PC-3 (cell line): Measurements from ENCODE around the gene SETBP1. TPM values are rescaled to one million over a fixed set of nuclear protein-coding genes. Genes with fewer than 3 reads are reported as not detected.
A peak's percentile ranks its signal among the peaks of the same experiment; 100 is the strongest.

Experiments
- ATAC-seq: fragments of 200-7000 bp; cut with Tn5 transposase; 2 replicates; pipeline ENCODE4 v1.9.1; 2020; ENCODE audit warnings: mild to moderate bottlenecking, moderate library complexity
- BruUV-seq: library from RNA; stranded (reverse); fragments of 400-500 nt; replicated peaks from 2 replicates; lab custom pipeline; 2021; lab: Mats Ljungman, UMichigan
- CTCF ChIA-PET: fragments of 300-600 bp; sonication (Branson Sonifier 250); formaldehyde crosslinking; loops from one replicate; lab custom pipeline; 2022; ENCODE audit warnings: antibody characterized with exemption; lab: Charles Lee
- POLR2A ChIA-PET: fragments of 300-600 bp; sonication (Branson Sonifier 250); formaldehyde crosslinking; loops from one replicate; lab custom pipeline; 2022; ENCODE audit warnings: antibody characterized with exemption; ENCODE audit not compliant: unreplicated experiment; lab: Charles Lee
- DNase-seq: peaks from one replicate; pipeline ENCODE4 v3.0.0-alpha.2; 2015
- H2AFZ ChIP-seq: fragments of 300-600 bp; sonication (generic); 2 replicates; pipeline ENCODE4 v1.6.0; 2016; ENCODE audit warnings: antibody characterized with exemption, low read length
- H3F3A ChIP-seq: fragments of 300-600 bp; sonication (generic); one replicate; pipeline ENCODE4 v1.6.0; 2017; ENCODE audit warnings: antibody characterized with exemption, low read length, control low read depth, mild to moderate bottlenecking; ENCODE audit not compliant: unreplicated experiment
- H3K27ac ChIP-seq: fragments of 300-600 bp; sonication (generic); 2 replicates; pipeline ENCODE4 v1.5.1; 2016; ENCODE audit warnings: mild to moderate bottlenecking, low read length
- H3K27me3 ChIP-seq: fragments of 300-600 bp; sonication (generic); 2 replicates; pipeline ENCODE4 v1.6.1; 2016; ENCODE audit warnings: low read length, mixed read lengths
- H3K36me3 ChIP-seq: fragments of 300-600 bp; sonication (generic); 2 replicates; pipeline ENCODE4 v1.6.1; 2016; ENCODE audit warnings: low read depth, mixed run types, low read length, mixed read lengths
- H3K4me1 ChIP-seq: fragments of 300-600 bp; sonication (generic); 2 replicates; pipeline ENCODE4 v1.5.1; 2016; ENCODE audit warnings: low read length; ENCODE audit not compliant: insufficient read depth
- H3K4me2 ChIP-seq: fragments of 300-600 bp; sonication (generic); 2 replicates; pipeline ENCODE4 v1.6.0; 2016; ENCODE audit warnings: low read length
- H3K4me3 ChIP-seq: fragments of 300-600 bp; sonication (generic); 2 replicates; pipeline ENCODE4 v1.5.1; 2016; ENCODE audit warnings: mild to moderate bottlenecking, low read length, mixed read lengths
- H3K79me2 ChIP-seq: fragments of 300-600 bp; sonication (generic); 2 replicates; pipeline ENCODE4 v1.6.1; 2017; ENCODE audit warnings: low read length, mixed read lengths
- H3K9ac ChIP-seq: fragments of 300-600 bp; sonication (generic); 2 replicates; pipeline ENCODE4 v1.6.0; 2016; ENCODE audit warnings: mild to moderate bottlenecking, low read length
- H3K9me2 ChIP-seq: fragments of 300-600 bp; sonication (generic); replicated peaks from 2 replicates; pipeline ENCODE4 v1.6.1; 2016; ENCODE audit warnings: mixed run types, low read length, mixed read lengths
- H3K9me3 ChIP-seq: fragments of 300-600 bp; sonication (generic); 2 replicates; pipeline ENCODE4 v1.6.1; 2016; ENCODE audit warnings: low read length, mixed read lengths
- H4K20me1 ChIP-seq: fragments of 300-600 bp; sonication (generic); 2 replicates; pipeline ENCODE4 v1.6.1; 2016; ENCODE audit warnings: low read length, mixed read lengths
- EZH2 ChIP-seq: fragments of 300-600 bp; sonication (generic); IDR thresholded peaks from one replicate; pipeline ENCODE4 v1.6.1; 2017; ENCODE audit warnings: antibody characterized with exemption, mild to moderate bottlenecking, low read length; ENCODE audit not compliant: unreplicated experiment
- EZH2phosphoT487 ChIP-seq: fragments of 300-600 bp; sonication (generic); IDR thresholded peaks from 2 replicates; pipeline ENCODE4 v1.6.1; 2018; ENCODE audit warnings: mild to moderate bottlenecking, antibody characterized with exemption, low read length, borderline replicate concordance
- intact Hi-C: fragments of 100-400 bp; cut with micrococcal nuclease; formaldehyde crosslinking; loops from 2 replicates; pipeline ENCODE4 v1.9.0; 2023
- total RNA-seq: library from RNA; depleted of rRNA; stranded (reverse); fragments of >200 nt; gene quantifications from 2 replicates; pipeline ENCODE4 v1.2.3, GENCODE V29; 2014
- TF ChIP-seq, protein P1 (sequence below): fragments of 300-600 bp; sonication (generic); conservative IDR thresholded peaks from 2 replicates; pipeline ENCODE4 v1.5.1; 2017; ENCODE audit warnings: antibody characterized with exemption, low read depth, mild to moderate bottlenecking, low read length

The SETBP1 gene
- total RNA-seq, 1 experiment from 2014 or later = 2.3 TPM

DNA sequence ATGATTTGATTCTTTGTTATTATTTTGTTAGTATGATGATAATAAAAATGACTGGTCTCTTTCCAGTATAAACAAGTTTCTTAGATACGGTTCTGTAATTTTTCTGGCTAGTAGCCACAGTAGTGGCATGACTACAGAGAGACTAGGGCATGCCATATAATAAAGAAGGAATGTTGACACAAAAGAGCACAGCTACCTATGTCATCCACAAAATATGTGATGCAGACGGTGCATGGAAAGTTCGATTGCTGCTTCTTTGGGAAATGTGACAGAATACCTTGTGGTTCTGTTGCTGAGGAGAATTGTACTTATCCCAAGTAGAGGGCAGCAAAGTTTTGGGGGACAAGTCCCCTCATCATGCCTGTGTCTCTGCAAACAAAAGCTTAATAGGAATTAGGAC, 26.1 kb upstream of the SETBP1 start:
- ATAC-seq = peak; percentile 91
- no TSS peak for BruUV-seq
- no peak overlapping the region for H2AFZ ChIP-seq
- H3K79me2 ChIP-seq = no peaks in the 10 kb centered on the region
- H3K27me3 ChIP-seq = no peaks in the 10 kb centered on the region
- POLR2A ChIA-PET = no interaction called here
- peak overlapping the region; percentile 62 for H3K4me2 ChIP-seq
- peaks cover 29% of the 10 kb centered on the region for H3K4me1 ChIP-seq
- TF ChIP-seq EZH2 (no peak), EZH2phosphoT487 (no peak)
- TF ChIP-seq, protein P1, sequence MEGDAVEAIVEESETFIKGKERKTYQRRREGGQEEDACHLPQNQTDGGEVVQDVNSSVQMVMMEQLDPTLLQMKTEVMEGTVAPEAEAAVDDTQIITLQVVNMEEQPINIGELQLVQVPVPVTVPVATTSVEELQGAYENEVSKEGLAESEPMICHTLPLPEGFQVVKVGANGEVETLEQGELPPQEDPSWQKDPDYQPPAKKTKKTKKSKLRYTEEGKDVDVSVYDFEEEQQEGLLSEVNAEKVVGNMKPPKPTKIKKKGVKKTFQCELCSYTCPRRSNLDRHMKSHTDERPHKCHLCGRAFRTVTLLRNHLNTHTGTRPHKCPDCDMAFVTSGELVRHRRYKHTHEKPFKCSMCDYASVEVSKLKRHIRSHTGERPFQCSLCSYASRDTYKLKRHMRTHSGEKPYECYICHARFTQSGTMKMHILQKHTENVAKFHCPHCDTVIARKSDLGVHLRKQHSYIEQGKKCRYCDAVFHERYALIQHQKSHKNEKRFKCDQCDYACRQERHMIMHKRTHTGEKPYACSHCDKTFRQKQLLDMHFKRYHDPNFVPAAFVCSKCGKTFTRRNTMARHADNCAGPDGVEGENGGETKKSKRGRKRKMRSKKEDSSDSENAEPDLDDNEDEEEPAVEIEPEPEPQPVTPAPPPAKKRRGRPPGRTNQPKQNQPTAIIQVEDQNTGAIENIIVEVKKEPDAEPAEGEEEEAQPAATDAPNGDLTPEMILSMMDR = no peak
- H3K9ac ChIP-seq = no peak overlapping the region
- CTCF ChIA-PET = no interaction called here
- no peaks in the 10 kb centered on the region for H3F3A ChIP-seq
- DNase-seq = peak; percentile 83
- H3K36me3 ChIP-seq = no peaks in the 10 kb centered on the region
- no peaks in the 10 kb centered on the region for H3K9me2 ChIP-seq
- H3K4me3 ChIP-seq = no peak overlapping the region
- H3K9me3 ChIP-seq = no peaks in the 10 kb centered on the region
- H4K20me1 ChIP-seq = no peaks in the 10 kb centered on the region
- intact Hi-C loops = loop anchor here (5.0 kb wide), 1 partner anchor 52 kb away; no protein-coding TSS in a partner anchor
- H3K27ac ChIP-seq = peak overlapping the region; percentile 36

DNA sequence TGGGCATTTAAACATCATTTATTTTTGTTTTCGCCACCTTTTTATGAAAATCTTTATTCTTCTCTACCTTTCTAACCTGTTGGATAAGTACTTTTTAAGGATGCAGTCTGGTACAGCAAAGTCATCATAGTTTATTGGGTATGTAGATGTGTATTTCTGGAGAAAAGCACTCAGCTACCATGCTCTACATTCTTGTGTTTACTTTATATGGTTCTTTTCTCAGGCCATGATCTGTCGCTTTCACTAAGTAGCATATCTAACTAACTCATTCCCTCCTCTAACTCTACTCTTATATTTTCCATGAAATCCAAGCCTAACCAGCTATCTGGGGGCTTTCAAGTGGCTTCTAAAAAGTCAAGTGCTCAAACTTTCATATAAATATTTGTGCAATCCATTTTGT, 25.3 kb upstream of the SETBP1 start:
- Histone ChIP-seq H3K9ac (no peak overlapping the region), H4K20me1 (no peaks in the 10 kb centered on the region), H3K27me3 (no peaks in the 10 kb centered on the region), H3K4me2 (no peak overlapping the region), H2AFZ (no peak overlapping the region), H3K9me2 (no peaks in the 10 kb centered on the region), H3F3A (no peaks in the 10 kb centered on the region), H3K79me2 (no peaks in the 10 kb centered on the region), H3K27ac (no peak overlapping the region), H3K36me3 (no peaks in the 10 kb centered on the region), H3K4me1 (peaks cover 29% of the 10 kb centered on the region), H3K9me3 (no peaks in the 10 kb centered on the region), H3K4me3 (no peak overlapping the region)
- DNase-seq = no peak
- ATAC-seq = no peak
- TF ChIP-seq EZH2phosphoT487 = no peak
- POLR2A ChIA-PET = no interaction called here
- no TSS peak for BruUV-seq
- CTCF ChIA-PET = no interaction called here
- intact Hi-C loops = no loop called here

DNA sequence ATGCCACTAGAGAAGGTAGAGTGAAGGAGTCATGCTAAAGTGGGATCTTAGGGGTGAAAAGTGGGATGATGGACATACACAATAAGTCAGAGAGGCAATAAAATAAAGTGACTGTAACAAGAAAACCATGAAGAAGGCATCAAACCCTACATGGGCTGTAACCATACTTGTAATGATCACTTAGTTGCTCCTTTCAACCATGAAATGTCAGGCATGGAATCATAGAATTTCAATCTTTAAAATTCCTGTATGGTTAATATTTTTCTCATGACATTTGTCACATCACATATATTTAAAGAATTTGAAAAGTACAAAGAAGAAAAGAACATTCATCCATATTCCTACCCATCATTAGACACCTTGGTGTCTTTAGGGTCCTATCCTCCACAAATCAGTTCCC, 20.9 kb upstream of the SETBP1 start:
- Histone ChIP-seq H4K20me1 (no peaks in the 10 kb centered on the region), H3F3A (no peaks in the 10 kb centered on the region), H3K4me2 (no peak overlapping the region), H3K36me3 (no peaks in the 10 kb centered on the region), H3K27ac (no peak overlapping the region), H3K27me3 (no peaks in the 10 kb centered on the region), H3K9me2 (no peaks in the 10 kb centered on the region), H3K79me2 (no peaks in the 10 kb centered on the region), H2AFZ (no peak overlapping the region), H3K4me1 (peaks cover 8% of the 10 kb centered on the region), H3K4me3 (no peak overlapping the region), H3K9me3 (no peaks in the 10 kb centered on the region), H3K9ac (no peak overlapping the region)
- ChIA-PET CTCF (no interaction called here), POLR2A (no interaction called here)
- no TSS peak for BruUV-seq
- DNase-seq (no peak), ATAC-seq (no peak)
- TF ChIP-seq EZH2phosphoT487 (no peak), EZH2 (no peak)
- TF ChIP-seq, protein P1 = no peak
- intact Hi-C loops = no loop called here
